OCI-LY1 (cell line): ENCODE data around the gene SERINC2.

Source experiments
- EZH2 ChIP-seq: fragments of 200-600 bp; sonication (generic), shearing (Covaris generic); IDR thresholded peaks from 2 replicates; pipeline ENCODE4 v1.8.0; 2017; ENCODE audit warnings: borderline replicate concordance, mixed run types, mild to moderate bottlenecking, antibody characterized with exemption, low read length, moderate library complexity, mixed read lengths
- TF ChIP-seq, protein P1 (sequence below): fragments of 200-600 bp; sonication (generic), shearing (Covaris generic); IDR thresholded peaks from 2 replicates; pipeline ENCODE4 v1.5.1; 2017; ENCODE audit warnings: mild to moderate bottlenecking, antibody characterized with exemption, low read length, moderate library complexity, mixed read lengths

GRCh38 chr1:31467005-31467674 lies 54.1 kb downstream of the SERINC2 start:
- no peak for TF ChIP-seq EZH2
- TF ChIP-seq, protein P1, sequence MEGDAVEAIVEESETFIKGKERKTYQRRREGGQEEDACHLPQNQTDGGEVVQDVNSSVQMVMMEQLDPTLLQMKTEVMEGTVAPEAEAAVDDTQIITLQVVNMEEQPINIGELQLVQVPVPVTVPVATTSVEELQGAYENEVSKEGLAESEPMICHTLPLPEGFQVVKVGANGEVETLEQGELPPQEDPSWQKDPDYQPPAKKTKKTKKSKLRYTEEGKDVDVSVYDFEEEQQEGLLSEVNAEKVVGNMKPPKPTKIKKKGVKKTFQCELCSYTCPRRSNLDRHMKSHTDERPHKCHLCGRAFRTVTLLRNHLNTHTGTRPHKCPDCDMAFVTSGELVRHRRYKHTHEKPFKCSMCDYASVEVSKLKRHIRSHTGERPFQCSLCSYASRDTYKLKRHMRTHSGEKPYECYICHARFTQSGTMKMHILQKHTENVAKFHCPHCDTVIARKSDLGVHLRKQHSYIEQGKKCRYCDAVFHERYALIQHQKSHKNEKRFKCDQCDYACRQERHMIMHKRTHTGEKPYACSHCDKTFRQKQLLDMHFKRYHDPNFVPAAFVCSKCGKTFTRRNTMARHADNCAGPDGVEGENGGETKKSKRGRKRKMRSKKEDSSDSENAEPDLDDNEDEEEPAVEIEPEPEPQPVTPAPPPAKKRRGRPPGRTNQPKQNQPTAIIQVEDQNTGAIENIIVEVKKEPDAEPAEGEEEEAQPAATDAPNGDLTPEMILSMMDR, result no peak
